Pancreas (tissue), 10 donors: ENCODE data around the gene KLHDC7A. TPM values are rescaled to one million over a fixed set of nuclear protein-coding genes. Genes with fewer than 3 reads are reported as not detected.

ENCODE experiments used
- ATAC-seq, 4 donors: fragments of 200-7000 bp; cut with Tn5 transposase; one replicate each; pipeline versions ENCODE4 v1.8.0 to v1.9.1; 2020; ENCODE audit warnings: mild to moderate bottlenecking in 4 of 4, moderate library complexity in 4 of 4
- DNase-seq, 6 donors: peaks; one replicate each; pipeline ENCODE4 v3.0.0-alpha.2; 2020
- FAIRE-seq: peaks from 2 replicates; lab custom pipeline; 2012; peaks lifted over from hg19 to GRCh38; lab: Jason Lieb, UNC
- H3K27ac ChIP-seq, 4 donors: fragments of 200-600 bp; sonication (generic); 1 replicate in 3 of 4; 2 replicates in 1 of 4; pipeline versions ENCODE4 v1.5.0 to v1.8.0; 2020
- H3K27me3 ChIP-seq, 4 donors: fragments of 200-600 bp; one replicate each; pipeline ENCODE4 v1.8.0; 2021
- H3K36me3 ChIP-seq, 3 donors: fragments of 200-600 bp; sonication (generic) in 1 of 3; one replicate each; pipeline versions ENCODE4 v1.5.0 to v1.8.0; 2020 to 2021
- H3K4me1 ChIP-seq, 3 donors: fragments of 200-600 bp; one replicate each; pipeline ENCODE4 v1.8.0; 2021
- H3K4me3 ChIP-seq, 4 donors: fragments of 200-600 bp; sonication (generic) in 2 of 4; one replicate each; pipeline versions ENCODE4 v1.5.0 to v1.8.0; 2020 to 2021
- H3K9me3 ChIP-seq, 4 donors: fragments of 200-600 bp; one replicate each; pipeline ENCODE4 v1.8.0; 2021
- WGBS, 2 donors: extraction: QIAGEN DNeasy Blood & Tissue Kit; methylation state at CpG; one replicate each; pipeline ENCODE4 v1.1.7; 2013; 5-methylcytosine and 5-hydroxymethylcytosine counted together
- intact Hi-C, 3 donors: fragments of 100-400 bp; cut with DNase I; formaldehyde crosslinking; loops; one replicate each; pipeline versions ENCODE4 v1.11.1 to v1.14.2; 2022
- polyA plus RNA-seq, 2 donors: library from polyadenylated mRNA; stranded (reverse); fragments of 200-250 nt; gene quantifications; one replicate each; pipeline ENCODE4 v1.2.3, GENCODE V29; 2013
- total RNA-seq, 6 donors: library from RNA; stranded (reverse); fragmentation: NEBNext Ultra II Directional in 4 of 6; extraction: Animal tissue kit (Norgen Biotek cat#: 25700) in 4 of 6; gene quantifications; one replicate each; pipeline versions ENCODE4 v1.2.1 to v1.2.4, GENCODE V29; 2021 to 2023
- TF ChIP-seq, protein P1 (sequence below), 4 donors: fragments of 200-600 bp; sonication (generic) in 3 of 4; IDR thresholded peaks; one replicate each; pipeline versions ENCODE4 v1.5.0 to v1.8.0; 2021; ENCODE audit warnings: antibody characterized with exemption in 4 of 4
- donor health status: healthy with polysubstance abuse.
- donor health status: DM: no; HTN: no; CAD: no; lungs with moderate emphysema.
- donor health status: DM: no; HTN: no; CAD: no.
- donor health status: control.
- donor health status: control.
- donor health status: Bipolar disorder and iron deficiency.
- donor health status: DM: yes; HTN: yes; CAD: no.
- donor health status: DM: no; HTN: no; CAD: no.
- donor health status: DM: no; HTN: no; CAD: no.
- donor health status: DM: yes; HTN: yes; CAD: no.

Gene KLHDC7A
- total and polyA plus RNA-seq, 8 donors = 1.9 to 3.7 (median 3.1) TPM

DNA sequence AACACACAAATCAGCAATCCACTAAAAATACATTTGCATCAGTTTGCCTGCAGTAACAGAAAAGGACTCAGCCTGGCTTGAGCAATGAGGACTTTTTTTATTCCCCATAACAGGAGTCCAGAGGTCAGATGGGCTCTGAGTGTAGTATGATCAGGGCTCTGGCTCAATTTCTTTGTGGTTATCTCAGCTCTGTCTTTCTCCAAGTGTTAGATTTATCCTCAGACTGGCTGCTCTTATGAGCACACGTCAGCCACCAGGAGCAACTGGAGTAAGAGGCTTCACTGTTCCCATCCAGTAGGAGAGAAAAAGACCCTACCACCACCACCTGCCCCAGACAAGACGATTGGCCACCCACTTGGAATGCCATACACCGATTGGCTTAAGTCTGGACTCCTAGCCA is 36.2 kb upstream of the KLHDC7A start:
- no peak for ATAC-seq
- WGBS, 2 donors = 61 to 68% methylated on average over 3 of the region's 3 CpGs
- no peak for FAIRE-seq
- no peak for DNase-seq
- TF ChIP-seq, protein P1, sequence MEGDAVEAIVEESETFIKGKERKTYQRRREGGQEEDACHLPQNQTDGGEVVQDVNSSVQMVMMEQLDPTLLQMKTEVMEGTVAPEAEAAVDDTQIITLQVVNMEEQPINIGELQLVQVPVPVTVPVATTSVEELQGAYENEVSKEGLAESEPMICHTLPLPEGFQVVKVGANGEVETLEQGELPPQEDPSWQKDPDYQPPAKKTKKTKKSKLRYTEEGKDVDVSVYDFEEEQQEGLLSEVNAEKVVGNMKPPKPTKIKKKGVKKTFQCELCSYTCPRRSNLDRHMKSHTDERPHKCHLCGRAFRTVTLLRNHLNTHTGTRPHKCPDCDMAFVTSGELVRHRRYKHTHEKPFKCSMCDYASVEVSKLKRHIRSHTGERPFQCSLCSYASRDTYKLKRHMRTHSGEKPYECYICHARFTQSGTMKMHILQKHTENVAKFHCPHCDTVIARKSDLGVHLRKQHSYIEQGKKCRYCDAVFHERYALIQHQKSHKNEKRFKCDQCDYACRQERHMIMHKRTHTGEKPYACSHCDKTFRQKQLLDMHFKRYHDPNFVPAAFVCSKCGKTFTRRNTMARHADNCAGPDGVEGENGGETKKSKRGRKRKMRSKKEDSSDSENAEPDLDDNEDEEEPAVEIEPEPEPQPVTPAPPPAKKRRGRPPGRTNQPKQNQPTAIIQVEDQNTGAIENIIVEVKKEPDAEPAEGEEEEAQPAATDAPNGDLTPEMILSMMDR (IDR thresholded peaks at IDR 0.05) = no peak
- Histone ChIP-seq H3K27ac (no peak overlapping the region), H3K36me3 (no peaks in the 10 kb centered on the region), H3K4me3 (no peak overlapping the region), H3K9me3 (no peaks in the 10 kb centered on the region), H3K4me1 (no peaks in the 10 kb centered on the region), H3K27me3 (no peaks in the 10 kb centered on the region)
- intact Hi-C loops = no loop called here

DNA sequence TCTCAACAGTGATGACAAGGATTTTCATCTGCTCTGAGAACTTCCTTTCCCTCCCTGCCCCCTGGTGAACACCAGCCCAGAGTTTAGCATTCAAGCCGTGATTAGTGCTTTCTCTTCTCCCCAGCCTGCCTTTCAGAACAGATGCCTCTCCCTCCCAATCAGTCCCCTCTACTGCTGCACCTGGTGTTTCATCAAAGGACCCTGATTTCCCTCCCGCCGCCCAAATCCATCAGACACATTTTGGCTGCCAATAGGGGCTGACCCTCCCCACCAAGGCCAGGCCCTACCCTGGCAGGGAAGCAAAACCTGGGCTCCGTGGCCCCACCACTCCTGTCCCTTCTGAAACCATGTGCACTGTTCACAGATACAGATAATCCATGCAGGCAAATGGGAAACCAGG is 34.0 kb upstream of the KLHDC7A start:
- DNase-seq = no peak
- TF ChIP-seq, protein P1 (IDR thresholded peaks at IDR 0.05) = no peak
- no peaks in the 10 kb centered on the region for H3K36me3 ChIP-seq
- no peaks in the 10 kb centered on the region for H3K9me3 ChIP-seq
- no peak for FAIRE-seq
- no peak overlapping the region for H3K4me3 ChIP-seq
- no peak for ATAC-seq
- H3K27ac ChIP-seq = no peak overlapping the region
- WGBS, 2 donors = 82 to 87% methylated on average over 4 of the region's 4 CpGs
- H3K27me3 ChIP-seq = no peaks in the 10 kb centered on the region
- H3K4me1 ChIP-seq = no peaks in the 10 kb centered on the region
- intact Hi-C loops = no loop called here

- H3K4me3 ChIP-seq = no peak overlapping the region
- no peaks in the 10 kb centered on the region for H3K9me3 ChIP-seq
- H3K4me1 ChIP-seq = no peaks in the 10 kb centered on the region
- no peak overlapping the region for H3K27ac ChIP-seq
- no peak for ATAC-seq
- H3K36me3 ChIP-seq = no peaks in the 10 kb centered on the region
- DNase-seq = no peak
- WGBS, 2 donors = 76 to 82% methylated on average over 13 of the region's 13 CpGs
- TF ChIP-seq, protein P1 (IDR thresholded peaks at IDR 0.05) = no peak
- FAIRE-seq = no peak
- no peaks in the 10 kb centered on the region for H3K27me3 ChIP-seq
- intact Hi-C loops = no loop called here
These were observed 33.1 kb upstream of the KLHDC7A start for GRCh38 chr1:18447509-18448220.

- H3K36me3 ChIP-seq = no peaks in the 10 kb centered on the region
- H3K9me3 ChIP-seq = no peaks in the 10 kb centered on the region
- no peak for FAIRE-seq
- DNase-seq = no peak
- WGBS, 2 donors = 50 to 56% methylated on average over 4 of the region's 4 CpGs
- H3K27me3 ChIP-seq = no peaks in the 10 kb centered on the region
- H3K27ac ChIP-seq = no peak overlapping the region
- H3K4me1 ChIP-seq = no peaks in the 10 kb centered on the region
- ATAC-seq = no peak
- H3K4me3 ChIP-seq = no peak overlapping the region
- TF ChIP-seq, protein P1 (IDR thresholded peaks at IDR 0.05) = no peak
- intact Hi-C loops = no loop called here
These were observed 31.8 kb upstream of the KLHDC7A start for GRCh38 chr1:18448889-18449288.

DNA sequence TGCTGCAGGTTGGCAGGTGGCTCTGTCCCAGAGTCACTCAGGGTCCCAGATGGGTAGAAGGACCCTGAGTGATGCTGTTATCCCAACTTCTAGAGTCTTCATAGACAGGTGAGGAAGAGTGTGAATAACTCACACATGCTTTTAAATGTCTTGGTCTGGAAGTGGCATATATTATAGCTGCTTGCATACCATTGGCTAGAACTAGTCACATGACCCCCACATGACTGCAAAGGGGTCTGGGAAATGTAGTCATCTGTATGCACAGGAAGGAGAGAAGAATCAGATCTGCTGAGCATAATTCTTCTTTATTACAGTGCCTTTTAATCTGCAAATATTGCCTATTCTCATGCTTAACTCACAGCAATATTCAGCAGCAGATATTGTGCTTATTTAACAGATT is 28.2 kb upstream of the KLHDC7A start:
- ATAC-seq = peak in 2 of 4 donors; percentile 46 to 69
- no peak overlapping the region for H3K4me3 ChIP-seq
- no peak for FAIRE-seq
- intact Hi-C loops = no loop called here
- H3K27me3 ChIP-seq = no peaks in the 10 kb centered on the region
- H3K9me3 ChIP-seq = no peaks in the 10 kb centered on the region
- TF ChIP-seq, protein P1 (IDR thresholded peaks at IDR 0.05) = no peak
- no peak overlapping the region for H3K27ac ChIP-seq
- no peaks in the 10 kb centered on the region for H3K4me1 ChIP-seq
- no peak for DNase-seq
- no peaks in the 10 kb centered on the region for H3K36me3 ChIP-seq
